ENCODE data around the gene COL18A1. TPM values are rescaled to one million over a fixed set of nuclear protein-coding genes. Genes with fewer than 3 reads are reported as not detected.

COL18A1 gene
- total and polyA plus RNA-seq, 2 donors from 2014 or later, result 150 to 316 TPM

- intact Hi-C loops (cut with DNase I), result no loop called here
- H3K4me1 ChIP-seq (ENCODE audit: control insufficient read depth in 2 of 3, insufficient read depth in 2 of 3, low read depth in 1 of 3, low read length in 3 of 3), result peaks cover 0 to 2% (median 0%) of the 10 kb centered on the region in 3 donors
- no peak overlapping the region for H3K4me3 ChIP-seq (ENCODE audit: low read length in 3 of 3)
- H3K27me3 ChIP-seq (ENCODE audit: control insufficient read depth, insufficient read depth, low read length), result no peaks in the 10 kb centered on the region
- FAIRE-seq, result no peak
- H3K36me3 ChIP-seq (ENCODE audit: control insufficient read depth in 2 of 3, insufficient read depth in 3 of 3, low read length in 3 of 3), result no peaks in the 10 kb centered on the region
- H3K9me3 ChIP-seq (ENCODE audit: control insufficient read depth in 2 of 3, insufficient read depth in 1 of 3, low read length in 3 of 3), result no peaks in the 10 kb centered on the region
- peak in 2 of 5 donors; percentile 47 to 72 for DNase-seq
- no peak overlapping the region for H3K27ac ChIP-seq (ENCODE audit: low read depth in 2 of 2, low read length in 2 of 2)
- no peak overlapping the region for H3K9ac ChIP-seq (ENCODE audit: low read length in 3 of 3)
- TF ChIP-seq, protein P1, sequence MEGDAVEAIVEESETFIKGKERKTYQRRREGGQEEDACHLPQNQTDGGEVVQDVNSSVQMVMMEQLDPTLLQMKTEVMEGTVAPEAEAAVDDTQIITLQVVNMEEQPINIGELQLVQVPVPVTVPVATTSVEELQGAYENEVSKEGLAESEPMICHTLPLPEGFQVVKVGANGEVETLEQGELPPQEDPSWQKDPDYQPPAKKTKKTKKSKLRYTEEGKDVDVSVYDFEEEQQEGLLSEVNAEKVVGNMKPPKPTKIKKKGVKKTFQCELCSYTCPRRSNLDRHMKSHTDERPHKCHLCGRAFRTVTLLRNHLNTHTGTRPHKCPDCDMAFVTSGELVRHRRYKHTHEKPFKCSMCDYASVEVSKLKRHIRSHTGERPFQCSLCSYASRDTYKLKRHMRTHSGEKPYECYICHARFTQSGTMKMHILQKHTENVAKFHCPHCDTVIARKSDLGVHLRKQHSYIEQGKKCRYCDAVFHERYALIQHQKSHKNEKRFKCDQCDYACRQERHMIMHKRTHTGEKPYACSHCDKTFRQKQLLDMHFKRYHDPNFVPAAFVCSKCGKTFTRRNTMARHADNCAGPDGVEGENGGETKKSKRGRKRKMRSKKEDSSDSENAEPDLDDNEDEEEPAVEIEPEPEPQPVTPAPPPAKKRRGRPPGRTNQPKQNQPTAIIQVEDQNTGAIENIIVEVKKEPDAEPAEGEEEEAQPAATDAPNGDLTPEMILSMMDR (IDR thresholded peaks at IDR 0.05; ENCODE audit: borderline replicate concordance, extremely low read depth, insufficient read depth), result no peak
Observed at GRCh38 chr21:45551783-45552695, 147.1 kb downstream of the COL18A1 start.

DNA sequence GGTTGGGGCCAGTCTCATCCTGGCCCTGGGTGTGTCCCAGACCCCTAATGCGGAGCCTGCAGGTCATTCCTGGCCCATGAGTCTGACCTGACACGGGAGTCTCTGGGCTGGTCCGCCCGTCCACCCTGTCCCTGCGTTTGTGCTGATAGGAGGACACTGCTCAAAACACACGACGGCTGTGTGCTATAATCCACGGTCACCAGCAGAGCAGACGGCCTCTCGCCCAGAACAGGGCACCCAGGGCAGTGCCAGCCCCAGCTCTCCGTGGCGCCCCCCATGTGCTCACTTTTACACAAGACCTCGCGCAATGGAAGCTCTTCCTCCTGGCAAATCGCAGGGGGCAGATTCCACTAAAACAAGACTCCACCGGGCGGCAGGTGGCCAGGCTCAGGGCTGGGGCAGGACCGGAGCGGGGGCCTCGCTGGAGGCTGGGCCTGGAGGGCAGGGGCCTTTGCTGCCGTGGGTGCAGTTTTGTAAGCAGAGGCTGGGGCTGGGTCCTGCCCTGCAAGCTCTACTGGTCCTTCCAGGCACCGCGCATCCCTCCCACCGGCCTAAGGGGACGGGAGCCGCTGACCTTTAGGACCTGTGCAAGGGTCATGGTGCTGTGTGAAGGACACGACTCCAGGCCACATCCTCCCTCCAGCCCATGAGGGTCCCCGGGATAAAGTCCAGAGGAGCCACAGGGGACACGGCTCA lies 147.9 kb downstream of the COL18A1 start:
- Histone ChIP-seq H3K4me3 (ENCODE audit: low read length in 3 of 3) (no peak overlapping the region), H3K27ac (ENCODE audit: low read depth in 2 of 2, low read length in 2 of 2) (no peak overlapping the region), H3K9me3 (ENCODE audit: control insufficient read depth in 2 of 3, insufficient read depth in 1 of 3, low read length in 3 of 3) (no peaks in the 10 kb centered on the region), H3K4me1 (ENCODE audit: control insufficient read depth in 2 of 3, insufficient read depth in 2 of 3, low read depth in 1 of 3, low read length in 3 of 3) (peaks cover 0 to 2% (median 0%) of the 10 kb centered on the region in 3 donors), H3K27me3 (ENCODE audit: control insufficient read depth, insufficient read depth, low read length) (no peaks in the 10 kb centered on the region), H3K9ac (ENCODE audit: low read length in 3 of 3) (no peak overlapping the region), H3K36me3 (ENCODE audit: control insufficient read depth in 2 of 3, insufficient read depth in 3 of 3, low read length in 3 of 3) (no peaks in the 10 kb centered on the region)
- FAIRE-seq (no peak), DNase-seq (peak in 2 of 5 donors; percentile 58 to 77)
- intact Hi-C loops (cut with DNase I), result no loop called here
- TF ChIP-seq, protein P1 (IDR thresholded peaks at IDR 0.05; ENCODE audit: borderline replicate concordance, extremely low read depth, insufficient read depth), result no peak

- Histone ChIP-seq H3K4me3 (ENCODE audit: low read length in 3 of 3) (peak overlapping the region; percentile 68 to 86 (median 82)), H3K27ac (ENCODE audit: low read depth in 2 of 2, low read length in 2 of 2) (peak overlapping the region; percentile 63 to 81), H3K27me3 (ENCODE audit: control insufficient read depth, insufficient read depth, low read length) (no peaks in the 10 kb centered on the region), H3K4me1 (ENCODE audit: control insufficient read depth in 2 of 3, insufficient read depth in 2 of 3, low read depth in 1 of 3, low read length in 3 of 3) (peaks cover 0 to 2% (median 0%) of the 10 kb centered on the region in 3 donors), H3K9me3 (ENCODE audit: control insufficient read depth in 2 of 3, insufficient read depth in 1 of 3, low read length in 3 of 3) (no peaks in the 10 kb centered on the region), H3K9ac (ENCODE audit: low read length in 3 of 3) (peak overlapping the region; percentile 27 to 80 (median 69)), H3K36me3 (ENCODE audit: control insufficient read depth in 2 of 3, insufficient read depth in 3 of 3, low read length in 3 of 3) (no peaks in the 10 kb centered on the region)
- peak; percentile 84 to 94 (median 89) for DNase-seq
- FAIRE-seq, result no peak
- TF ChIP-seq, protein P1 (IDR thresholded peaks at IDR 0.05; ENCODE audit: borderline replicate concordance, extremely low read depth, insufficient read depth), result peak; percentile 82
- intact Hi-C loops (cut with DNase I), result loop anchor here (5.0 kb wide), 1 partner anchor 268 kb away; no protein-coding TSS in a partner anchor
Observed at GRCh38 chr21:45554477-45555175, 149.7 kb downstream of the COL18A1 start.

Measured in kidney (tissue), 14 donors.